ENCODE measurements around the gene NYAP2.

Gene NYAP2

DNA sequence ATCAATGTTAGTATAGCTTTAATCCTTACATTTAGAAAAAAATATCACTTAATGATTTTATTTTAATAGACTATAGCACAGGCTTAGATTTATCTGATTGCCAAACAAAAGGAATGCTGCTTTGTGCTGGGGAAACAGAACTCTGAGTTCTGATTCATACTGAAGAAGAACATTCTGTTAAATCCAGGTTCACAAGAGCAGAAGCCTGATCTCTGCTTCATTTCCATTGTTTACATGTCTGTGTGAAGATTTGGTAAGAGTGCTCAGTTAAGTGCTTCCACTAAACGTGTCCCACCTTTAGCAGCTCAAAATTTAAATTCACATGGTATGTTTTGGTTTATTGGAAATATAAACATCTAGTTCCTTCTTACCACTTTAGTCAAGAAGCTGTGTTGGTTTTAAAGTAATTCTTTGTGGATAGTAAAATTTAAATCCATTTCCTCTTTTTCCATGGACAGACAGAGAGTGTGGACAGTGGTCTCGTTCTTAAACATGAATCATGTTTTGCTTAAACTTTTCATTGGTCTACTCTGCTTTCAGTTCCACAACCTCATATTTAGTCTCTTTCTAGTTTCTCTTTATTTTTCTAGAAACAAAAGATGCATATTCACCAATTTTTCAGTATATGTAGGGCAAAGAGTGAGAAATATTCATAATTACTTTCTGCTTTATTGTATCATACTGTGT lies 59.1 kb downstream of the NYAP2 start:
- no peak for TF ChIP-seq YY1 (IDR thresholded peaks at IDR 0.05; ENCODE audit: low read depth)
- TF ChIP-seq TCF12 (IDR thresholded peaks at IDR 0.05; ENCODE audit: low read depth) = no peak
- TF ChIP-seq EGR1 (IDR thresholded peaks at IDR 0.05) = no peak
- TF ChIP-seq CREB1 (IDR thresholded peaks at IDR 0.05; ENCODE audit: low read depth) = no peak
- no peak for TF ChIP-seq TAF1 (IDR thresholded peaks at IDR 0.05; ENCODE audit: low read depth)
- no peak for TF ChIP-seq RAD21 (IDR thresholded peaks at IDR 0.05; ENCODE audit: low read depth)
- TF ChIP-seq ZBTB7A (IDR thresholded peaks at IDR 0.05; ENCODE audit: low read depth) = no peak
- TF ChIP-seq, protein P1, sequence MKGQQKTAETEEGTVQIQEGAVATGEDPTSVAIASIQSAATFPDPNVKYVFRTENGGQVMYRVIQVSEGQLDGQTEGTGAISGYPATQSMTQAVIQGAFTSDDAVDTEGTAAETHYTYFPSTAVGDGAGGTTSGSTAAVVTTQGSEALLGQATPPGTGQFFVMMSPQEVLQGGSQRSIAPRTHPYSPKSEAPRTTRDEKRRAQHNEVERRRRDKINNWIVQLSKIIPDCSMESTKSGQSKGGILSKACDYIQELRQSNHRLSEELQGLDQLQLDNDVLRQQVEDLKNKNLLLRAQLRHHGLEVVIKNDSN (IDR thresholded peaks at IDR 0.05) = no peak
- no peak for TF ChIP-seq NFIC (IDR thresholded peaks at IDR 0.05)
- no peak for TF ChIP-seq CEBPB (IDR thresholded peaks at IDR 0.05)
- TF ChIP-seq FOXM1 (IDR thresholded peaks at IDR 0.05; ENCODE audit: borderline replicate concordance, low read depth) = no peak
- no peak for TF ChIP-seq EP300 (IDR thresholded peaks at IDR 0.05; ENCODE audit: borderline replicate concordance)
- TF ChIP-seq, protein P2, sequence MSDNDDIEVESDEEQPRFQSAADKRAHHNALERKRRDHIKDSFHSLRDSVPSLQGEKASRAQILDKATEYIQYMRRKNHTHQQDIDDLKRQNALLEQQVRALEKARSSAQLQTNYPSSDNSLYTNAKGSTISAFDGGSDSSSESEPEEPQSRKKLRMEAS (IDR thresholded peaks at IDR 0.05) = no peak
- TF ChIP-seq, protein P3, sequence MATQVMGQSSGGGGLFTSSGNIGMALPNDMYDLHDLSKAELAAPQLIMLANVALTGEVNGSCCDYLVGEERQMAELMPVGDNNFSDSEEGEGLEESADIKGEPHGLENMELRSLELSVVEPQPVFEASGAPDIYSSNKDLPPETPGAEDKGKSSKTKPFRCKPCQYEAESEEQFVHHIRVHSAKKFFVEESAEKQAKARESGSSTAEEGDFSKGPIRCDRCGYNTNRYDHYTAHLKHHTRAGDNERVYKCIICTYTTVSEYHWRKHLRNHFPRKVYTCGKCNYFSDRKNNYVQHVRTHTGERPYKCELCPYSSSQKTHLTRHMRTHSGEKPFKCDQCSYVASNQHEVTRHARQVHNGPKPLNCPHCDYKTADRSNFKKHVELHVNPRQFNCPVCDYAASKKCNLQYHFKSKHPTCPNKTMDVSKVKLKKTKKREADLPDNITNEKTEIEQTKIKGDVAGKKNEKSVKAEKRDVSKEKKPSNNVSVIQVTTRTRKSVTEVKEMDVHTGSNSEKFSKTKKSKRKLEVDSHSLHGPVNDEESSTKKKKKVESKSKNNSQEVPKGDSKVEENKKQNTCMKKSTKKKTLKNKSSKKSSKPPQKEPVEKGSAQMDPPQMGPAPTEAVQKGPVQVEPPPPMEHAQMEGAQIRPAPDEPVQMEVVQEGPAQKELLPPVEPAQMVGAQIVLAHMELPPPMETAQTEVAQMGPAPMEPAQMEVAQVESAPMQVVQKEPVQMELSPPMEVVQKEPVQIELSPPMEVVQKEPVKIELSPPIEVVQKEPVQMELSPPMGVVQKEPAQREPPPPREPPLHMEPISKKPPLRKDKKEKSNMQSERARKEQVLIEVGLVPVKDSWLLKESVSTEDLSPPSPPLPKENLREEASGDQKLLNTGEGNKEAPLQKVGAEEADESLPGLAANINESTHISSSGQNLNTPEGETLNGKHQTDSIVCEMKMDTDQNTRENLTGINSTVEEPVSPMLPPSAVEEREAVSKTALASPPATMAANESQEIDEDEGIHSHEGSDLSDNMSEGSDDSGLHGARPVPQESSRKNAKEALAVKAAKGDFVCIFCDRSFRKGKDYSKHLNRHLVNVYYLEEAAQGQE (IDR thresholded peaks at IDR 0.05; ENCODE audit: low read depth) = no peak
- no peak for TF ChIP-seq TEAD4 (IDR thresholded peaks at IDR 0.05)

GRCh38 chr2:225462417-225462816 lies 62.9 kb downstream of the NYAP2 start:
- TF ChIP-seq CREB1 (IDR thresholded peaks at IDR 0.05; ENCODE audit: low read depth) (no peak), EP300 (IDR thresholded peaks at IDR 0.05; ENCODE audit: borderline replicate concordance) (no peak), TAF1 (IDR thresholded peaks at IDR 0.05; ENCODE audit: low read depth) (no peak), ZBTB7A (IDR thresholded peaks at IDR 0.05; ENCODE audit: low read depth) (no peak), TCF12 (IDR thresholded peaks at IDR 0.05; ENCODE audit: low read depth) (no peak), EGR1 (IDR thresholded peaks at IDR 0.05) (no peak)
- TF ChIP-seq, protein P2 (IDR thresholded peaks at IDR 0.05) = no peak

DNA sequence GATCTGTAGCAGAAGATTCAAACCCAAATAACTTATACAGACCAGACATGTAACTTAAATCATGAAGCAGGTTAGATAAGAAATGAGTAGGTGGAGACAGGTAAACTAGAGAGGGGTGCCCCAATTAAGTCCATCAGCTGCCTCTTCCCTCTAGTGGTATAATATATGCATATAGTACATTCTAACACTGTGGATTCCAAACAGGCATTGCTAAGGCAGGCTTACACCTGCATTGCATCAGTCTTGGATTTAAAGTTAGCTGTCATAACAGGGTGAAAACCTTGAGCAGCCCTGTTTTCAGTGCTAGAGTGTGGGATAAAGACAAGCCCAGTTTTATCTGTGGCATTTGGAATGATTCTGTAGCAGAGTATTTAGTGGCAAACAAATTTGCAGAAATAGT lies 63.4 kb downstream of the NYAP2 start:
- TF ChIP-seq CREB1 (IDR thresholded peaks at IDR 0.05; ENCODE audit: low read depth) = no peak
- no peak for TF ChIP-seq TAF1 (IDR thresholded peaks at IDR 0.05; ENCODE audit: low read depth)
- TF ChIP-seq EGR1 (IDR thresholded peaks at IDR 0.05) = no peak
- no peak for TF ChIP-seq FOXM1 (IDR thresholded peaks at IDR 0.05; ENCODE audit: borderline replicate concordance, low read depth)
- TF ChIP-seq TEAD4 (IDR thresholded peaks at IDR 0.05) = no peak
- TF ChIP-seq, protein P2 (IDR thresholded peaks at IDR 0.05) = no peak
- TF ChIP-seq, protein P3 (IDR thresholded peaks at IDR 0.05; ENCODE audit: low read depth) = no peak
- TF ChIP-seq RAD21 (IDR thresholded peaks at IDR 0.05; ENCODE audit: low read depth) = no peak
- TF ChIP-seq YY1 (IDR thresholded peaks at IDR 0.05; ENCODE audit: low read depth) = no peak

DNA sequence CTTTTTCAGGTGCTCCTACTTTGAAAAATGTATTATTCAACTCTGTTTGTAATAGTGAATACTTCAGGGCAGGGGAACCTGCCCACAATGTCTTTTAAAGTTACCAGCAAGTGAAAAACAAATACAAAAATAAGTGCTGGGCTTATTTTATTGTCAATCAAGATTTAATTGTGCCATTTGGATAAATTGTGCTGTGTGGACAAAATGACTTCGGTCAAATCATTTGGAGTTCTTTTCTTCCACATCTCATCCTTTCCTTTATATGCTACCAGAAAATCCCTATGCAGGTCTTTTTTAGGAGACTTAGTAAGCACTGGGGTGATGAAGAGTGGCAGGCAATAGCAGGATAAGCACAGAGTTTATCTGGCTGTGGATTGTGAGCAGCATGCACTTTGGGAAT lies 63.9 kb downstream of the NYAP2 start:
- TF ChIP-seq TAF1 (IDR thresholded peaks at IDR 0.05; ENCODE audit: low read depth) = no peak
- no peak for TF ChIP-seq NFIC (IDR thresholded peaks at IDR 0.05)
- no peak for TF ChIP-seq TCF12 (IDR thresholded peaks at IDR 0.05; ENCODE audit: low read depth)
- no peak for TF ChIP-seq RAD21 (IDR thresholded peaks at IDR 0.05; ENCODE audit: low read depth)
- TF ChIP-seq ZBTB7A (IDR thresholded peaks at IDR 0.05; ENCODE audit: low read depth) = no peak
- TF ChIP-seq FOXM1 (IDR thresholded peaks at IDR 0.05; ENCODE audit: borderline replicate concordance, low read depth) = no peak
- TF ChIP-seq YY1 (IDR thresholded peaks at IDR 0.05; ENCODE audit: low read depth) = no peak
- TF ChIP-seq EGR1 (IDR thresholded peaks at IDR 0.05) = no peak
- no peak for TF ChIP-seq TEAD4 (IDR thresholded peaks at IDR 0.05)
- TF ChIP-seq, protein P1 (IDR thresholded peaks at IDR 0.05) = no peak
- no peak for TF ChIP-seq CEBPB (IDR thresholded peaks at IDR 0.05)
- TF ChIP-seq, protein P2 (IDR thresholded peaks at IDR 0.05) = no peak

- TF ChIP-seq RAD21 (IDR thresholded peaks at IDR 0.05; ENCODE audit: low read depth) (no peak), FOXM1 (IDR thresholded peaks at IDR 0.05; ENCODE audit: borderline replicate concordance, low read depth) (no peak), EGR1 (IDR thresholded peaks at IDR 0.05) (no peak), TCF12 (IDR thresholded peaks at IDR 0.05; ENCODE audit: low read depth) (no peak), ZBTB7A (IDR thresholded peaks at IDR 0.05; ENCODE audit: low read depth) (no peak)
- TF ChIP-seq, protein P1 (IDR thresholded peaks at IDR 0.05) = no peak
Measured at GRCh38 chr2:225464346-225465025, 65.0 kb downstream of the NYAP2 start.

Measured in Ishikawa (cell line).